Measurements from ENCODE around the gene PTPRG.

DNA sequence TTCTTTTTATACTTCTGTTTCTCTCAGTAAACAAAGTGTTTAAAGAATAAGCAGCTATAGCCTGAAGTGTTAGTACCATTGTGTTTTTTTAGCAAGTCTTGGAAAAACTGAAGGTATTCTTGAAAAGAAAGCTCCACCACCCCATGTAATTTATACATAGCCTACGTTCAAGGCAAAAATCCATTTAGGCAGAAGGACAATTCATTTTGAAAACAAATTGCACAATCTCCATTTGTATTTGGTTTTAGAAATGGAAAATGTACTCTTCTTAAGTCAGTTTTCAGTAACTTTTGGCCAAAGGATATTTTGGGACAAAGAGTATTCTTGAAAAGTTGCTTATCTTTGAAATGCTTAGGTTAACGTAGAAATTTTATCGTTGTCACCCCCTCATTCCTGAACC, 34.5 kb downstream of the PTPRG start:
- TF ChIP-seq, protein P1, sequence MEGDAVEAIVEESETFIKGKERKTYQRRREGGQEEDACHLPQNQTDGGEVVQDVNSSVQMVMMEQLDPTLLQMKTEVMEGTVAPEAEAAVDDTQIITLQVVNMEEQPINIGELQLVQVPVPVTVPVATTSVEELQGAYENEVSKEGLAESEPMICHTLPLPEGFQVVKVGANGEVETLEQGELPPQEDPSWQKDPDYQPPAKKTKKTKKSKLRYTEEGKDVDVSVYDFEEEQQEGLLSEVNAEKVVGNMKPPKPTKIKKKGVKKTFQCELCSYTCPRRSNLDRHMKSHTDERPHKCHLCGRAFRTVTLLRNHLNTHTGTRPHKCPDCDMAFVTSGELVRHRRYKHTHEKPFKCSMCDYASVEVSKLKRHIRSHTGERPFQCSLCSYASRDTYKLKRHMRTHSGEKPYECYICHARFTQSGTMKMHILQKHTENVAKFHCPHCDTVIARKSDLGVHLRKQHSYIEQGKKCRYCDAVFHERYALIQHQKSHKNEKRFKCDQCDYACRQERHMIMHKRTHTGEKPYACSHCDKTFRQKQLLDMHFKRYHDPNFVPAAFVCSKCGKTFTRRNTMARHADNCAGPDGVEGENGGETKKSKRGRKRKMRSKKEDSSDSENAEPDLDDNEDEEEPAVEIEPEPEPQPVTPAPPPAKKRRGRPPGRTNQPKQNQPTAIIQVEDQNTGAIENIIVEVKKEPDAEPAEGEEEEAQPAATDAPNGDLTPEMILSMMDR (IDR thresholded peaks at IDR 0.05): no peak
- no peak for TF ChIP-seq POLR2AphosphoS5 (IDR thresholded peaks at IDR 0.05)
- no peak for TF ChIP-seq POLR2A (IDR thresholded peaks at IDR 0.05; ENCODE audit: low read depth)
- no peak for TF ChIP-seq EP300 (IDR thresholded peaks at IDR 0.05)

All from esophagus muscularis mucosa (tissue), 4 donors.